DMS 273 treated with DMSO at 0.1 percent for 48 hours (cell line): ENCODE data around the gene GRK1.
"Not testable (repeated sequence)": the region's sequence is repeated elsewhere in the genome, so short reads cannot be mapped to it uniquely, and the experiment has no call there.

Experiments used
- DNase-seq: peaks from one replicate; lab custom pipeline; 2025; lab: John Stamatoyannopoulos, UW

GRK1 gene

GRCh38 chr13:113666951-113667701 lies at the start of gene GRK1:
Gene GRK1 (plus strand): TSS chr13:113667219. CDS start chr13:113667387, 168 bp downstream.
- DNase-seq, result no peak

DNA sequence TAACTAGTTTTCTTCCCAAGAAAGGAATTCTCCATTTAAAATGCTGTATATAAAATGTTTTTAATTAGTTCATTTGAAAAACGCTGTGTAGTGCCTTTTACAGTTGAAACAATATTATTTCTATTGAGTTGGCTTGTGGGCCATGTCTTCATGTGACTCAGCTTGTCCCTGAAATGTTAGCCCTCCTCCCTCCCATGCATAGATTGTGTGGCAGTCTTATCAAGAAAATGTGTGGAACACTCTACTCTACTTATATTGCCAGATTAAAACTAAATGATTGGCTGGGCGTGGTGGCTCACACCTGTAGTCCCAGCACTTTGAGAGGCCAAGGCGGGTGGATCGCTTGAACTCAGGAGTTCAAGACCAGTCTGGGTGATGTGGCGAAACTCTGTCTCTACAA lies 49.1 kb upstream of the GRK1 start:
- no peak for DNase-seq

- DNase-seq, result no peak
Observed at GRCh38 chr13:113618455-113618854, 48.6 kb upstream of the GRK1 start.

DNA sequence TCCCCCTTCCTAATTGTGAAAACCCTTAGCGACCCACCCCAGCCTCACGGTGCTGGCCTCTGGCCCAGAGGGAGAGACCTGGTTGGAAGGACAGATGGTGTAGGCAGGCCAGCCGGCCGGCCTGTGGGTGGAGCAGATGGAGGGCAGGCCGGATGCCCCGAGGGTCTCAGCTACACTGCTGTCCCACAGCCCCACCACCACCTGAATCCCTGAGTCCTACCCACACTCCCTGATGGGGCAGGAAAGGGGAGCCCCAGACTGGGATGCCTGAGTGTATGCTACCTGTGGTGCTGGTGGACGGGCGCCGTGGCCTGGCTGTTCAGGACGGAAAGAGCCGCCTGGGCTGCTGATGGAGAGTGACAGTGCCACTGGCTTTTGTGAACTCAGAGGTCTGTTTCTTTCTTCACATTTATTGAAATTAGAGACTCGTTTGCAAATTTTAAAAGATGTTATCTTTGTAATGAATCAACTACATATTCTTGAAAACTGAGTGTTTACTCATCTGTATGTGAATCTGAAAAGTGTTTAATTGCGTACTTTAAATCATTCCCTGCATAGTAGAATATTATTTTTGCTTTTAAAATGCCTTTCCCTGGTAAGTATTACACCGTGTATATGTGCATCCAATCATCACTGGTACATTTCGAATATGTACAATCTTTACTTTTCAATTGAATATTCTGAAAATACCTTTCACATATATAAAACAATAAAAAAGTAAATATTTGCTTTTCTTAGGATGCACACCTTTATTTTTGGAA lies 46.8 kb upstream of the GRK1 start:
- peak; percentile 15 for DNase-seq

GRCh38 chr13:113621046-113621445 lies 46.0 kb upstream of the GRK1 start:
- no peak for DNase-seq

- not testable (repeated sequence) for DNase-seq
Observed at GRCh38 chr13:113621498-113621897, 45.5 kb upstream of the GRK1 start.

DNA sequence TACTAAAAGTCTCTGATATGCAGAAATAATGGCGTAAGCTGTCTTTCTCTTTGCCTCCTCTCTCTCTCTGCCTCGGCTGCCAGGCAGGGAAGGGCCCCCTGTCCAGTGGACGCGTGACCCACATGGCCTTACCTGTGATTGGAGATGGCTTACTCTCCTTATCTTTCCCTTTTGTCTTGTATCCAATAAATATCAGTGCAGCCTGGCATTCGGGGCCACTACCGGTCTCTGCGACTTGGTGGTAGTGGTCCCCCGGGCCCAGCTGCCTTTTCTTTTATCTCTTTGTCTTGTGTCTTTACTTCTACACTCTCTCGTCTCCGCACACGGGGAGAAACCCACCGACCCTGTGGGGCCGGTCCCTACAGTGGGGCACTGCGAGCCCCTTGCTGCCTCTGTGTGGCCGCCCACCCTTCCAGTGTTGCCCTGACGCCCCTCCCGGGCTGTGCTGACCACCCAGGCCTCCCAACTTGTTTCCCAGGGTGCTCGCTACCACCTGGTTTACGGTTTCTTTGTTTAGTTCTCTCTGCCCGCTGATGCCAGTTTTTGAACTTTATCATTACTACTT lies 45.0 kb upstream of the GRK1 start:
- DNase-seq, result not testable (repeated sequence)

GRCh38 chr13:113622791-113623490 lies 44.1 kb upstream of the GRK1 start:
- no peak for DNase-seq

GRCh38 chr13:113623491-113624234 lies 43.4 kb upstream of the GRK1 start:
- DNase-seq, result no peak

DNA sequence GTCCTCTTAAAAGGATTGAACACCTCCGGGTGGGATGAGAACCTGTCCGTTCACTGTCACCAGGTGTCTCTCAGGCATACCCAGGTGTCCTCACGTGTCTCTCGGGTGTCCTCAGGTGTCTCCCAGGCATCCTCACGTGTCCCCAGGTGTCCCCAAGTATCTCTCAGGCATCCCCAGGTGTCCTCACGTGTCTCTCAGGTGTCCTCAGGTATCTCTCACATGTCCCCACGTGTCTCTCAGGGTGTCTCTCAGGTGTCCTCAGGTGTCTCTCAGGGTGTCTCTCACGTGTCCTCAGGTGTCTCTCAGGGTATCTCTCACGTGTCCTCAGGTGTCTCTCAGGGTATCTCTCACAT lies 42.8 kb upstream of the GRK1 start:
- DNase-seq, result no peak

DNA sequence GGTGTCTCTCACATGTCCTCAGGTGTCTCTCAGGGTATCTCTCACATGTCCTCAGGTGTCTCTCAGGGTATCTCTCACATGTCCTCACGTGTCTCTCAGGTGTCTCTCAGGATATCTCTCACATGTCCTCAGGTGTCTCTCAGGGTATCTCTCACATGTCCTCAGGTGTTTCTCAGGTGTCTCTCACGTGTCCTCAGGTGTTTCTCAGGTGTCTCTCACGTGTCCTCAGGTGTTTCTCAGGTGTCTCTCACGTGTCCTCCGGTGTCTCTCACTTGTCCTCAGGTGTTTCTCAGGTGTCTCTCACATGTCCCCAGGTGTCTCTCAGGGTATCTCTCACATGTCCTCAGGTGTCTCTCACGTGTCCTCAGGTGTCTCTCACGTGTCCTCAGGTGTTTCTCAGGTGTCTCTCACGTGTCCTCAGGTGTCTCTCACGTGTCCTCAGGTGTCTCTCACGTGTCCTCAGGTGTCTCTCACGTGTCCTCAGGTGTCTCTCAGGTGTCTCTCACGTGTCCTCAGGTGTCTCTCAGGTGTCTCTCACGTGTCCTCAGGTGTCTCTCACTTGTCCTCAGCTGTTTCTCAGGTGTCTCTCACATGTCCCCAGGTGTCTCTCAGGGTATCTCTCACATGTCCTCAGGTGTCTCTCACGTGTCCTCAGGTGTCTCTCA lies 42.2 kb upstream of the GRK1 start:
- not testable (repeated sequence) for DNase-seq

GRCh38 chr13:113625965-113626721 lies 40.9 kb upstream of the GRK1 start:
- no peak for DNase-seq

DNA sequence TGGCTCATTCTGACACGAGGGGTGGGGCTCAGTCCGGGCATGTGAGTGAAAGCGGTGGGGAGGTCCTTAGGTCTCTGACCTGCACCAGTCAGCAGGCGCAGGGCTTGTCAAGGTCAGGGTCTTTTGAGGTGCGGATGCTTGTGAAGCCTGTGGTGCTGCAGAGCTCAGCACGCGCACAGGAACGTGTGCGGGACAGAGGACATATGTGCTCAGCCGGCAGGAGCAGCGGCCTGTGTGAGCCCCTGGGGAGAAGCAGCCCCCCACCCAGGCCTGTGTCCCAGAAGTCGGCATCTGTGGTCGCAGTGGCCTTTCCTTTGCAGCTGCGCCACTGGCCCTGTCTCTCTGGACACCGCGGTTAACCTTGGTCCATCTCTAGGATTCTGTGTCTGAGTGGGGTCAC lies 39.9 kb upstream of the GRK1 start:
- no peak for DNase-seq

DNA sequence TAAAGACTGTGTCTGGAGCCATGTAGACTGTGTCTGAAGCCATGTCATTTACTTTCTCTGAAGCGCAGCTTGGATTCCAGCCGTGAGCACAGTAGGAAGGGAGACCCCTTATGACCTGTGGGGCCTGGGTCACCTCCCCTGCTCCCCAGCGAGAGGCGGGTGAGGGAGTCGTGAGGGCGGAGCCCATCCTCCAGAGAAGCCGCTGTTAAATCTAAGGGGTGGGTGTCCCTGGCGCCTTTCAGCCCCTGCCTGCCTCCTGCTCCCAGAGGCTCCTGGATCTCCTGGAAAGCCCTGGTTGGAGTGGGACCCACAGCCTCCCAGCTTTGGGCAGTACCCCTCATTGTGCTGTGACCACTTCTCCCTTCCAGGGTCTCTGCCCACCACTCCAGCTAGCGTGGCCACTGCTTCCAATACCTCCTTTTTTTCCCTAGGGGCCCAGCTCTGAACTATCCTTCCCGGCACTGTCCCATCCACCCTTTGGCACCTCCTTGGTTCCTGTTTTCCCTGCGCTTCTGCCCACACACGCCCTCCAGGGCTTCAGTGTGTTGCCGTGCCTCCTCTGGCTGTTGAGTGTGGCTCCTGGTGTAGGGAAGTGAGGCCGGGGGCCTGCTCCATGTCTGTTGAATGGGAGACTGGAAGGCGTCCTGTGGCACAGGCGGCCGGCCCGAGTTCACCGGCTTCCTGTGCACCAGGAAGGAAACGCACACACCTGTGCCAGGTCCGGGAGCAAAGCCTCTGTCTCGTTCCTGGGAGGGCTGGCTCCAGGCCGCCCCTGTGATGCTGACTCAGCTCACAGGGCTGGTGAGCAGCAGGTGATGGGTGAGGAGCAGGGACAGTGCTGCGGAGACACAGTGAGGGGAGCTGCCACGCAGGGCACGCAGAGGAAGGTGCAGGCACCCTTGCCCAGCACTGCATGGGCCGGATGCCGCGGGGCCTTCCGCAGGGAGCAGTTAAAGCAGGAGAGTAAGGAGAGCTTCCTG lies 38.4 kb upstream of the GRK1 start:
- DNase-seq, result no peak

- no peak for DNase-seq
Observed at GRCh38 chr13:113629866-113630265, 37.2 kb upstream of the GRK1 start.

- DNase-seq, result no peak
Observed at GRCh38 chr13:113630296-113630695, 36.7 kb upstream of the GRK1 start.

DNA sequence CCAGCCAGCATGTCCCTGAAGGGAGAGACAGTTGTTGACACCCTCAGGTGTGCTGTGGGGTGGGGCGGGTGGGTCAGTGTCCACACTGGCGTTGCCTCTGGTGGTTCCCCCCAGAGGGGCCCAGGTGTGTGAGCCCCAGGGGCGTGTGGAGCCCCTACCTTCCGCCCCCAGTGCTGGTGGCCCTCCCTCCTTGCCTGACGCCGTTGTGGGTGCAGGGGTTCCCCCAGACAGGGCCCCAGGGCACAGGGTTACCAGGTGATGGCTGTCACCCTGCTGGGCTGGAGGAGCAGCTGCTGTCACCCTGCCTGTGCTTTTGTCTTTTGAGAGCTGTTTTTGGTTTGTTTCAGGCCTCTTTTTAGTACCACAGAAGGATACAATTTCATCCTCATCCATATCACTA lies 36.2 kb upstream of the GRK1 start:
- no peak for DNase-seq

DNA sequence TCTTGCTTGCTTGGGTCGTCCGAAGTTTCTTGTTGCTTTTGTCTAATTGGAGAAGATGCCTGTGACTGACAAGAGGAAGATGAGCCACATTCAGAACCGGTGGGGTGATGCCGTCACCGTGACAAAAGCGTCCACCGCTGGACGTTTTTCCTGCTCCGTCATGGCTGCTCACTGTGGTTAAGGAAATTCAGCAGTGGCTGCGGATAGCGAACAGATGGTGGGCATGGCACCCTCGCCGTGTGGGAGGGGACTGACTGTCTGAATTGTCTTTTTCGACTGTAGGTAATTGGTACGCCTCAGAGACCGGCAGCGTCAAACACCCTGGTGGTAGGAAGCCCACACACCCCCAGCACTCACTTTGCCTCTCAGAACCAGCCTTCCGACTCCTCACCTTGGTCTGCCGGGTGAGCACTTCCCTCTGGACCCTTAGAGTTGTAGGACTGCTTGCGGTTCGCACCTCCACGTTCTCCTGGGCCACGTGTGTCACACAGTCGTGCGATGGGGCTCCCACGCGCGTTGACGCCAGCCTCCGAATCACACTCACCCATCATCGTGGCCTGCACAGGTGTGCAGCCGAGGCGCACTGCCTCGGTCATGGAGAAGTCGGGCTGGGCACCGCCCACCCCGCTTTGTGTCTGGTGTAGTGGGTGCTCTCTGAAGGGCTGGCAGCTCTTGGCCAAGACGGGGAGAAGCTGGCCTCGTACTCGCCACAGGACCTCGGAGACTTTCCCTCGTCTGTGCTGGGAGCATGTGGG lies 35.5 kb upstream of the GRK1 start:
- no peak for DNase-seq
